Astrocyte of the cerebellum (primary cell): ENCODE results near the gene RELT.

Experiments used
- DNase-seq: peaks from one replicate; pipeline ENCODE4 v3.0.0-alpha.2; 2011; ENCODE audit warnings: low read depth
- H3K4me3 ChIP-seq: 2 replicates; pipeline ENCODE4 v1.5.1; 2011; ENCODE audit warnings: mild to moderate bottlenecking, low read depth, low read length, moderate library complexity
- in situ Hi-C: cut with HindIII; loops from 2 replicates; pipeline ENCODE4 v1.10.0; 2017; ENCODE audit warnings: low sequenced_read_pairs
- TF ChIP-seq, protein P1 (sequence below): IDR thresholded peaks from 2 replicates; pipeline ENCODE4 v1.5.1; 2012; ENCODE audit warnings: low read length, low read depth, moderate library complexity, mild to moderate bottlenecking; ENCODE audit errors: missing control alignments

The RELT gene

GRCh38 chr11:73389134-73389525 lies 12.9 kb downstream of the RELT start:
- DNase-seq: no peak
- in situ Hi-C loops: no loop called here
- H3K4me3 ChIP-seq: no peak overlapping the region
- TF ChIP-seq, protein P1, sequence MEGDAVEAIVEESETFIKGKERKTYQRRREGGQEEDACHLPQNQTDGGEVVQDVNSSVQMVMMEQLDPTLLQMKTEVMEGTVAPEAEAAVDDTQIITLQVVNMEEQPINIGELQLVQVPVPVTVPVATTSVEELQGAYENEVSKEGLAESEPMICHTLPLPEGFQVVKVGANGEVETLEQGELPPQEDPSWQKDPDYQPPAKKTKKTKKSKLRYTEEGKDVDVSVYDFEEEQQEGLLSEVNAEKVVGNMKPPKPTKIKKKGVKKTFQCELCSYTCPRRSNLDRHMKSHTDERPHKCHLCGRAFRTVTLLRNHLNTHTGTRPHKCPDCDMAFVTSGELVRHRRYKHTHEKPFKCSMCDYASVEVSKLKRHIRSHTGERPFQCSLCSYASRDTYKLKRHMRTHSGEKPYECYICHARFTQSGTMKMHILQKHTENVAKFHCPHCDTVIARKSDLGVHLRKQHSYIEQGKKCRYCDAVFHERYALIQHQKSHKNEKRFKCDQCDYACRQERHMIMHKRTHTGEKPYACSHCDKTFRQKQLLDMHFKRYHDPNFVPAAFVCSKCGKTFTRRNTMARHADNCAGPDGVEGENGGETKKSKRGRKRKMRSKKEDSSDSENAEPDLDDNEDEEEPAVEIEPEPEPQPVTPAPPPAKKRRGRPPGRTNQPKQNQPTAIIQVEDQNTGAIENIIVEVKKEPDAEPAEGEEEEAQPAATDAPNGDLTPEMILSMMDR: no peak

DNA sequence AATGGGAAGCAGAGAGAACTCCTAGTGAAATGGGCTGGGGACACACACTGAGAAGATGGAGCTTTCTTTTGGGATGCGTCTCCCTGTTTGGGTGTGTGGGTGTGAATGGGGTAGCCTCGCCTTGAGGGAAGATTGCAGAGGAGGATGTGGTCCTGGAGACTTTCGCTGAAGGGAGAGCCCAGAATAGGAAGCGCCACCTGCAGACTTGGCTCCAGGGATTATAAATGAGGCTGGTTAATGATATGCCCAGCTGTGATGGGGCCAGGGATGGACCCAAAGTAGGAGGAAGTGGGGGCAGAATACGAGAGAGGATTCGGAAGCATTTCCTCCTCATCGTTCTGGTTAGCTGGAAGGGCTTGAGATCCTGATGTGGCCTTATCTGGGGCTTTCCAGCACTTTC lies 13.7 kb downstream of the RELT start:
- no peak overlapping the region for H3K4me3 ChIP-seq
- TF ChIP-seq, protein P1: no peak
- no peak for DNase-seq
- in situ Hi-C loops: no loop called here

GRCh38 chr11:73390601-73391565 lies 14.7 kb downstream of the RELT start:
- DNase-seq: no peak
- in situ Hi-C loops: no loop called here
- H3K4me3 ChIP-seq: no peak overlapping the region
- TF ChIP-seq, protein P1: no peak

DNA sequence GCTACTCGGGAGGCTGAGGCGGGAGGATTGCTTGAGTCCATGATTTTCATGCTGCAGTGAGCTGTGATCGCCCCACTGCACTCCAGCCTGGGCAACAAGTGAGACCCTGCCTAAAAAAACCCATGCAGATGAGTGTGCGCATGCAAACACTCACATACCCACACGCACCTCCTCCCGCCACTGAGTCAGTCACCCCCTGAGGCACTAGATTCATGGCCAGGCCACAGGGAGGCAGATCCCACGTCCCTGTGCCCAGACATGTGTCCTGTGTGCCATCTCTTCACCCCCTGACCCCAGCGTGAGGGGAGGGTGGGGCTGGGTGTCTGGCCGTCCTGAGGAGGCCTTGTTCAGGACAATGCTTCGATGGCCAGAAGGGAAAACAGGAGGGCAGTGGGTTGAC lies 15.5 kb downstream of the RELT start:
- in situ Hi-C loops: no loop called here
- TF ChIP-seq, protein P1: no peak

GRCh38 chr11:73392108-73393010 lies 16.2 kb downstream of the RELT start:
- no peak overlapping the region for H3K4me3 ChIP-seq
- TF ChIP-seq, protein P1: no peak
- no peak for DNase-seq
- in situ Hi-C loops: no loop called here

More for the DNA sequence above, 15.5 kb downstream of the RELT start:
- no peak overlapping the region for H3K4me3 ChIP-seq
- DNase-seq: no peak

DNA sequence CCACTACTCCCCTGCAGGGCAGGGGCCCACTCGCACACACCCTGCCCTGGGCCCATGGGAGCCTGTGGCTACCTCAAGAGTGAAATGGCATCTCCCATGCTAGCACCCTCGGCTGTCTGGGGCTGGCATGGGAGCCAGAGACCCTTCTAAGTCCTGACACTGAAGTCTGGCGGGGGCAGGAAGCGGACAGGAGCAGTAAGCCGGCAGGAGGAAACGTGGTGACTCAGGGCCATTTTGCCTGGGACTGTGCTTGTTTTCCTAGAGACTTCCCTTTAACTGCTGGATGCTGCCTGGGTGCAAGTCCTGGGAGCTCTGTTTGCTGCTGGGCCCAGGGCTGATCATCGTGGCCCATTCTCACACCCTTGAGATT lies 16.8 kb downstream of the RELT start:
- no peak overlapping the region for H3K4me3 ChIP-seq
- no peak for DNase-seq
- in situ Hi-C loops: no loop called here
- TF ChIP-seq, protein P1: no peak
